ENCODE measurements around the gene PRKCE. TPM values are rescaled to one million over a fixed set of nuclear protein-coding genes. Genes with fewer than 3 reads are reported as not detected.

PRKCE gene
- total RNA-seq, 1 experiment from 2014 or later = 1.3 TPM

GRCh38 chr2:45834372-45834771, 182.9 kb downstream of the PRKCE start:
- Histone ChIP-seq H2AFZ (ENCODE audit: low read length) (no peak overlapping the region), H2BK120ac (ENCODE audit: low read depth, low read length, poor library complexity, severe bottlenecking) (no peak overlapping the region), H3K9ac (ENCODE audit: extremely low read depth, insufficient read length, low read length) (no peak overlapping the region), H3K79me1 (ENCODE audit: insufficient read depth, low read depth, low read length, poor library complexity, severe bottlenecking) (no peaks in the 10 kb centered on the region), H4K8ac (replicated peaks; ENCODE audit: insufficient read length, low read depth, low read length) (no peak overlapping the region), H4K91ac (ENCODE audit: insufficient read length, low read depth, low read length) (no peak overlapping the region), H3K23ac (ENCODE audit: insufficient read length, low read depth, low read length) (no peak overlapping the region), H3T11ph (ENCODE audit: low read length) (no peak overlapping the region), H2AK5ac (ENCODE audit: insufficient read length, low read length) (no peak overlapping the region), H4K20me1 (ENCODE audit: control insufficient read depth, insufficient read depth, insufficient read length) (no peaks in the 10 kb centered on the region), H3K27ac (ENCODE audit: insufficient read length, low read depth, low read length) (no peak overlapping the region), H3K23me2 (ENCODE audit: insufficient read length, low read depth, low read length, poor library complexity, severe bottlenecking) (no peaks in the 10 kb centered on the region), H2BK20ac (ENCODE audit: low read depth, low read length, poor library complexity, severe bottlenecking) (no peak overlapping the region), H3K4me2 (ENCODE audit: insufficient read depth, insufficient read length, low read length) (no peak overlapping the region), H3K4me1 (ENCODE audit: insufficient read depth, low read length) (no peaks in the 10 kb centered on the region), H3K56ac (ENCODE audit: insufficient read length, low read depth, low read length) (no peak overlapping the region), H3K79me2 (ENCODE audit: insufficient read depth, low read length) (no peaks in the 10 kb centered on the region), H3K9me3 (ENCODE audit: control insufficient read depth, low read depth, low read length) (no peaks in the 10 kb centered on the region), H3K4ac (ENCODE audit: low read depth, low read length) (no peak overlapping the region), H3K18ac (ENCODE audit: insufficient read length, low read depth, low read length) (no peak overlapping the region), H3K27me3 (ENCODE audit: insufficient read depth, low read length) (no peaks in the 10 kb centered on the region), H3K14ac (ENCODE audit: insufficient read depth, low read length) (no peak overlapping the region), H2BK15ac (ENCODE audit: low read depth, low read length) (no peak overlapping the region), H2BK12ac (ENCODE audit: insufficient read length, low read depth, low read length) (no peak overlapping the region), H2BK5ac (ENCODE audit: insufficient read length, low read length) (no peak overlapping the region), H4K5ac (ENCODE audit: insufficient read length, low read depth, low read length) (no peak overlapping the region)
- DNase-seq = no peak
- no peak overlapping the region for H3K4me3 Mint-ChIP-seq
- no CpG with 5 or more reads among the region's 6 CpGs for WGBS (ENCODE audit: extremely low coverage, insufficient read length, low lambda C conversion rate)
- no peak for TF ChIP-seq CTCF (conservative IDR thresholded peaks at IDR 0.05)
- H3K27me3 Mint-ChIP-seq (ENCODE audit: low read depth) = peaks cover 6% of the 10 kb centered on the region
- no peak overlapping the region for H3K27ac Mint-ChIP-seq
- H3K4me1 Mint-ChIP-seq = peaks cover 14 to 24% of the 10 kb centered on the region in 2 experiments
- H3K9me3 Mint-ChIP-seq = peaks cover 16 to 17% of the 10 kb centered on the region in 2 experiments
- H3K36me3 Mint-ChIP-seq (ENCODE audit: insufficient read depth in 1 of 3, low read depth in 3 of 3) = peaks cover 4 to 16% (median 5%) of the 10 kb centered on the region in 3 experiments; a peak in 4 of 7 replicates
